GM18508 (cell line): ENCODE measurements around the gene VAV1.
"Not testable (repeated sequence)": the region's sequence is repeated elsewhere in the genome, so short reads cannot be mapped to it uniquely, and the experiment has no call there.

Experiments used
- ATAC-seq: cut with Tn5 transposase; IDR thresholded peaks from one replicate; pipeline ENCODE4 v1.9.1; 2021; ENCODE audit warnings: moderate number of reproducible peaks; ENCODE audit not compliant: insufficient read depth, unreplicated experiment

Gene VAV1

GRCh38 chr19:6779206-6779605 lies 6.7 kb downstream of the VAV1 start:
- no peak for ATAC-seq

GRCh38 chr19:6787393-6787792 lies 14.9 kb downstream of the VAV1 start:
- no peak for ATAC-seq

- no peak for ATAC-seq
Observed at GRCh38 chr19:6788896-6789295, 16.4 kb downstream of the VAV1 start.

- ATAC-seq, result no peak
Observed at GRCh38 chr19:6790194-6791128, 18.0 kb downstream of the VAV1 start.

- no peak for ATAC-seq
Observed at GRCh38 chr19:6791237-6791636, 18.7 kb downstream of the VAV1 start.

- ATAC-seq, result no peak
Observed at GRCh38 chr19:6793411-6793810, 20.9 kb downstream of the VAV1 start.

GRCh38 chr19:6793973-6794372 lies 21.5 kb downstream of the VAV1 start:
- no peak for ATAC-seq

- ATAC-seq, result no peak
Observed at GRCh38 chr19:6794686-6795431, 22.4 kb downstream of the VAV1 start.

- ATAC-seq, result no peak
Observed at GRCh38 chr19:6796278-6796677, 23.8 kb downstream of the VAV1 start.

- ATAC-seq, result no peak
Observed at GRCh38 chr19:6797646-6798045, 25.1 kb downstream of the VAV1 start.

GRCh38 chr19:6800160-6800790 lies 27.8 kb downstream of the VAV1 start:
- ATAC-seq, result not testable (repeated sequence)

GRCh38 chr19:6800991-6801484 lies 28.5 kb downstream of the VAV1 start:
- no peak for ATAC-seq

- ATAC-seq, result no peak
Observed at GRCh38 chr19:6801485-6802086, 29.1 kb downstream of the VAV1 start.

GRCh38 chr19:6802336-6803035 lies 30.0 kb downstream of the VAV1 start:
- ATAC-seq, result no peak

- no peak for ATAC-seq
Observed at GRCh38 chr19:6803036-6803404, 30.5 kb downstream of the VAV1 start.

- ATAC-seq, result no peak
Observed at GRCh38 chr19:6806488-6806887, 34.0 kb downstream of the VAV1 start.

- ATAC-seq, result no peak
Observed at GRCh38 chr19:6807291-6807690, 34.8 kb downstream of the VAV1 start.

GRCh38 chr19:6808494-6808893 lies 36.0 kb downstream of the VAV1 start:
- no peak for ATAC-seq

- no peak for ATAC-seq
Observed at GRCh38 chr19:6809262-6809661, 36.8 kb downstream of the VAV1 start.

GRCh38 chr19:6811378-6811777 lies 38.9 kb downstream of the VAV1 start:
- no peak for ATAC-seq
